ENCODE measurements around the gene FBXO48.
"Not testable (repeated sequence)": the region's sequence is repeated elsewhere in the genome, so short reads cannot be mapped to it uniquely, and the experiment has no call there.

FBXO48 gene

GRCh38 chr2:68501768-68502167 lies 34.7 kb upstream of the FBXO48 start:
- H3K36me3 ChIP-seq (ENCODE audit: insufficient read depth, low read length), result no peaks in the 10 kb centered on the region
- no peaks in the 10 kb centered on the region for H3K9me3 ChIP-seq (ENCODE audit: low read depth, low read length)
- H3K4me3 ChIP-seq, result no peak overlapping the region
- H3K9ac ChIP-seq (ENCODE audit: insufficient read length), result no peak overlapping the region
- TF ChIP-seq POLR2AphosphoS5 (IDR thresholded peaks at IDR 0.05; ENCODE audit: borderline replicate concordance, low read depth, low read length) (no peak), FOXP2 (optimal IDR thresholded peaks at IDR 0.05; ENCODE audit: control extremely low read depth, extremely low read length, insufficient read depth) (no peak), EZH2 (IDR thresholded peaks at IDR 0.05) (no peak)
- no peak overlapping the region for H3K27ac ChIP-seq
- DNase-seq (ENCODE audit: low read depth, low spot score), result no peak

- TF ChIP-seq POLR2AphosphoS5 (IDR thresholded peaks at IDR 0.05; ENCODE audit: borderline replicate concordance, low read depth, low read length) (no peak), FOXP2 (optimal IDR thresholded peaks at IDR 0.05; ENCODE audit: control extremely low read depth, extremely low read length, insufficient read depth) (no peak), EZH2 (IDR thresholded peaks at IDR 0.05) (no peak)
- H3K27ac ChIP-seq, result no peak overlapping the region
- H3K9ac ChIP-seq (ENCODE audit: insufficient read length), result no peak overlapping the region
- no peak for DNase-seq (ENCODE audit: low read depth, low spot score)
- H3K9me3 ChIP-seq (ENCODE audit: low read depth, low read length), result no peaks in the 10 kb centered on the region
- H3K4me3 ChIP-seq, result no peak overlapping the region
- no peaks in the 10 kb centered on the region for H3K36me3 ChIP-seq (ENCODE audit: insufficient read depth, low read length)
Observed at GRCh38 chr2:68500649-68501048, 33.6 kb upstream of the FBXO48 start.

GRCh38 chr2:68499133-68499532 lies 32.0 kb upstream of the FBXO48 start:
- Histone ChIP-seq H3K9me3 (ENCODE audit: low read depth, low read length) (no peaks in the 10 kb centered on the region), H3K4me3 (no peak overlapping the region), H3K36me3 (ENCODE audit: insufficient read depth, low read length) (no peaks in the 10 kb centered on the region), H3K27ac (no peak overlapping the region), H3K9ac (ENCODE audit: insufficient read length) (no peak overlapping the region)
- no peak for DNase-seq (ENCODE audit: low read depth, low spot score)
- TF ChIP-seq FOXP2 (optimal IDR thresholded peaks at IDR 0.05; ENCODE audit: control extremely low read depth, extremely low read length, insufficient read depth) (no peak), EZH2 (IDR thresholded peaks at IDR 0.05) (no peak), POLR2AphosphoS5 (IDR thresholded peaks at IDR 0.05; ENCODE audit: borderline replicate concordance, low read depth, low read length) (no peak)

GRCh38 chr2:68491582-68491981 lies 24.5 kb upstream of the FBXO48 start:
- no peaks in the 10 kb centered on the region for H3K9me3 ChIP-seq (ENCODE audit: low read depth, low read length)
- H3K4me3 ChIP-seq, result no peak overlapping the region
- no peak for DNase-seq (ENCODE audit: low read depth, low spot score)
- H3K36me3 ChIP-seq (ENCODE audit: insufficient read depth, low read length), result no peaks in the 10 kb centered on the region
- no peak overlapping the region for H3K27ac ChIP-seq
- TF ChIP-seq EZH2 (IDR thresholded peaks at IDR 0.05) (no peak), FOXP2 (optimal IDR thresholded peaks at IDR 0.05; ENCODE audit: control extremely low read depth, extremely low read length, insufficient read depth) (no peak), POLR2AphosphoS5 (IDR thresholded peaks at IDR 0.05; ENCODE audit: borderline replicate concordance, low read depth, low read length) (no peak)
- H3K9ac ChIP-seq (ENCODE audit: insufficient read length), result no peak overlapping the region

- Histone ChIP-seq H3K9ac (ENCODE audit: insufficient read length) (no peak overlapping the region), H3K36me3 (ENCODE audit: insufficient read depth, low read length) (no peaks in the 10 kb centered on the region), H3K4me3 (no peak overlapping the region), H3K9me3 (ENCODE audit: low read depth, low read length) (no peaks in the 10 kb centered on the region), H3K27ac (no peak overlapping the region)
- no peak for DNase-seq (ENCODE audit: low read depth, low spot score)
- TF ChIP-seq FOXP2 (optimal IDR thresholded peaks at IDR 0.05; ENCODE audit: control extremely low read depth, extremely low read length, insufficient read depth) (no peak), EZH2 (IDR thresholded peaks at IDR 0.05) (no peak), POLR2AphosphoS5 (IDR thresholded peaks at IDR 0.05; ENCODE audit: borderline replicate concordance, low read depth, low read length) (no peak)
Observed at GRCh38 chr2:68489282-68489681, 22.2 kb upstream of the FBXO48 start.

DNA sequence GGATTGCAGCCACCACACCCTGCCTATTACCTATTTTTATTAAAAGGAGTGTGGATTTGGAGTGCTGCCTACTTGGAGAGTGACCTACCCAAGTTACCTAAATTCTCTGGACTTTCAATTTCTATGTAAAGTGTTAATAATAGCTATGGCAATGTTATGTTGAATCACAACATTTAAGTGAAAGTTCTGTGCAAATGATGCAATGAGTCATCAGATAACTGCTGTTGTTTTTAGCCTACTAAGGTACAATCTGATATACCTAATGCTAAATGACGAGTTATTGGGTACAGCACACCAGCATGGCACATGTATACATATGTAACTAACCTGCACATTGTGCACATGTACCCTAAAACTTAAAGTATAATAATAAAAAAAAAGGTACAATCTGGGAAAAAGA lies 21.5 kb upstream of the FBXO48 start:
- H3K27ac ChIP-seq; H3K4me3 ChIP-seq; DNase-seq (ENCODE audit: low read depth, low spot score); H3K9me3 ChIP-seq (ENCODE audit: low read depth, low read length); H3K9ac ChIP-seq (ENCODE audit: insufficient read length); H3K36me3 ChIP-seq (ENCODE audit: insufficient read depth, low read length): not testable (repeated sequence)

DNA sequence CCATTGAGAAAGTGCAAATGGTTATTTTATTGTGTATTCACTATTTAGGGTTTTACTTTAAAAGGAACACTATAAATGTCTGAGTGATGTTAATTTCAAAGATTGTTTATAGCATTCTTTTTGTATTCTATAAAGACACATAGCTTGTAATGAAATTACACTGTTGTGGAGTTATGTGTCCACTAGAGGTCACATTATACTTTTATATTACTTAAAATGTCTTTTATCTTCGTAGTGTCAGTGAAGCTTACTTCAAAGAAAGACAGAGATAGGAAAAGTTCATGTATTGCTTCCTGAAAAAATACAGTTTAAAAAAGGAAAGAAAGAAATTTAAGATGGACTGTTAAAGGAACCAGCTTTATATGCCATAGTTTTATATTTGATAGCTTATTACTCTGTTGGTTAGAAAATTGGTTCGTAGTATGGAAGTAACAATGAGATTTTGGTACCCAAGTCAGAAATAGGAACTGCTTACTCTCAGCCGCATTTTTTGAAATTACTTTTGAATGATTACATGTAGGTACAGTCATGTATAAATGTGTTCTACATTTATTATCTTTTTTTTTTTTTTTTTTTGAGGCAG lies 20.8 kb upstream of the FBXO48 start:
- DNase-seq (ENCODE audit: low read depth, low spot score), result no peak
- no peak overlapping the region for H3K4me3 ChIP-seq
- TF ChIP-seq FOXP2 (optimal IDR thresholded peaks at IDR 0.05; ENCODE audit: control extremely low read depth, extremely low read length, insufficient read depth) (no peak), POLR2AphosphoS5 (IDR thresholded peaks at IDR 0.05; ENCODE audit: borderline replicate concordance, low read depth, low read length) (no peak), EZH2 (IDR thresholded peaks at IDR 0.05) (no peak)
- no peak overlapping the region for H3K9ac ChIP-seq (ENCODE audit: insufficient read length)
- H3K9me3 ChIP-seq (ENCODE audit: low read depth, low read length), result no peaks in the 10 kb centered on the region
- H3K36me3 ChIP-seq (ENCODE audit: insufficient read depth, low read length), result no peaks in the 10 kb centered on the region
- H3K27ac ChIP-seq, result no peak overlapping the region

DNA sequence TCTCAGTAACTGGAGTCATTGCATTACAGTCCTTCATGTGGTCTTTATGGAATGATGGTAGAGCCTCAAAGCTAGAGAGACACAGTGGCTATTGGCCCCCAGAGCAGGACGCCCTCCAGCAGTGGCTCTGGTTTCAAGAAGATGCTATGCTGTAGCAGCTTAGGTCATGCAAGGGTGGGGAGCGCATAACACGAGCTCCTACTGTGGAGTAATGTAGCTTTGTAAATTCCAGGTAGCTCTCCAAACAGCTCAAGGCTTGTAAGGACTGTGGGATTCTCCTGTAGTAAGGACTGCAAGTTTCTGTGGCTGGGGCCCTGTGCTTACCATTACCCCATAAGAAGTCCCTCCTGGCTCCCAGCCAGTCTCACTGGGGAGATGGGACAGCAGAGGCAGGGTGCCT lies 15.9 kb upstream of the FBXO48 start:
- no peak for TF ChIP-seq EZH2 (IDR thresholded peaks at IDR 0.05)
- no peak for TF ChIP-seq POLR2AphosphoS5 (IDR thresholded peaks at IDR 0.05; ENCODE audit: borderline replicate concordance, low read depth, low read length)
- no peak for TF ChIP-seq FOXP2 (optimal IDR thresholded peaks at IDR 0.05; ENCODE audit: control extremely low read depth, extremely low read length, insufficient read depth)
- no peak overlapping the region for H3K4me3 ChIP-seq
- no peak overlapping the region for H3K9ac ChIP-seq (ENCODE audit: insufficient read length)
- H3K27ac ChIP-seq, result no peak overlapping the region
- no peaks in the 10 kb centered on the region for H3K36me3 ChIP-seq (ENCODE audit: insufficient read depth, low read length)
- no peaks in the 10 kb centered on the region for H3K9me3 ChIP-seq (ENCODE audit: low read depth, low read length)
- DNase-seq (ENCODE audit: low read depth, low spot score), result no peak

- Histone ChIP-seq H3K9ac (ENCODE audit: insufficient read length) (no peak overlapping the region), H3K27ac (no peak overlapping the region), H3K9me3 (ENCODE audit: low read depth, low read length) (no peaks in the 10 kb centered on the region), H3K4me3 (no peak overlapping the region), H3K36me3 (ENCODE audit: insufficient read depth, low read length) (no peaks in the 10 kb centered on the region)
- no peak for DNase-seq (ENCODE audit: low read depth, low spot score)
- TF ChIP-seq POLR2AphosphoS5 (IDR thresholded peaks at IDR 0.05; ENCODE audit: borderline replicate concordance, low read depth, low read length) (no peak), FOXP2 (optimal IDR thresholded peaks at IDR 0.05; ENCODE audit: control extremely low read depth, extremely low read length, insufficient read depth) (no peak), EZH2 (IDR thresholded peaks at IDR 0.05) (no peak)
Observed at GRCh38 chr2:68482296-68482820, 15.3 kb upstream of the FBXO48 start.
